Measurements from ENCODE around the gene EFL1.

- TF ChIP-seq CTCF (conservative IDR thresholded peaks at IDR 0.05; ENCODE audit: low read depth, low read length) (no peak), POLR2A (IDR thresholded peaks at IDR 0.05; ENCODE audit: low read depth, low read length) (no peak)
Observed at GRCh38 chr15:82134461-82134860, 128.1 kb downstream of the EFL1 start.
